Glomerular visceral epithelial cell (primary cell): ENCODE measurements around the gene OXSM.

Source experiments
- DNase-seq: peaks from one replicate; pipeline ENCODE4 v3.0.0-alpha.2; 2016; ENCODE audit errors: extremely low spot score

OXSM gene

DNA sequence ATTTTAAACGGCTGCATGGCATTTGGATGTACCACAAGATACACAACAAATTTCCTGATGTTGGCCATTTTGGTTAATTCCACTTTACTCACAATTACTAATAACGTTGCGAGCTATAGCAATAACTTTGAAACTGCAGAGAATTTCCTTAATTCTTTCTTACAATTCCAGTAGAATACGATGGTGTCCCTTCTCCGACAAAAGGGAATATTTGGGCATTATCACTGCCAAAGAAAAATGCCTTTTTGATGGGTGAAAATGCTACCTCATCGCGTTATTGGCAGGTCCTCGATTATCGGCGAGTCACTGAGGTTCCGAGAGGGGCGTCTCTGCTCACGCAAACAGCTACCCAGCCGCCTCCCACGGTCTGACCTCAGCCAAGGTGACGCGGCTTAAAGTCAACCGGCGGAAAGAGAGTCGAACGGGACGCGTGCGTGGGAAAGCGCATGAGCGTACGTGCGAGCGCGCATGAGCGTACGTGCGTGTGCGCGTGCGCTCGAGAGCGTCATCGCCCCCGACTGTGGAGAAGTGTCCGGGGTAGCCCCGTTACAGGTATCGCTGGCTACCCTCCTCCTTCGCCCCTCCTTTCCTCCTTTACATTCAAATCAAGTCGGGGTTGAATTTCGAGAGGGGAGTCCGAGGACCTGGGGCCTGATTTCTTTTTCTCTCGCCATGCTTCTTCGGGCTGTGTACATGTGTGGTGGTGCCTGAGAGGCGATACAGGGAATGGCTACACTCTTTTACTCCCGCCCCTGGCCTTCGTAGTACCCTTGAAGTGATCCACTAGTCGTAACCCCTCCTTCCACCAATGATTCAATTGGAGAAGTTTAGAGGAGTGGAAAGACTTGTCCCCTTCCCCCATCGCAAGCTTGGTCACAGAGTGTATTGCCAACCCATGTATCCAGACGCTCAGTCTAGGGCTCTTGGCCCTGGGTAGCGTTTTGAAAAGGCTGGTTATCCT is at the start of gene OXSM:
Gene OXSM (plus strand): TSS at position 495 of the 961 bp plus-strand sequence. CDS start 931 bp downstream, outside the sequence.
- peak; percentile 89 for DNase-seq

DNA sequence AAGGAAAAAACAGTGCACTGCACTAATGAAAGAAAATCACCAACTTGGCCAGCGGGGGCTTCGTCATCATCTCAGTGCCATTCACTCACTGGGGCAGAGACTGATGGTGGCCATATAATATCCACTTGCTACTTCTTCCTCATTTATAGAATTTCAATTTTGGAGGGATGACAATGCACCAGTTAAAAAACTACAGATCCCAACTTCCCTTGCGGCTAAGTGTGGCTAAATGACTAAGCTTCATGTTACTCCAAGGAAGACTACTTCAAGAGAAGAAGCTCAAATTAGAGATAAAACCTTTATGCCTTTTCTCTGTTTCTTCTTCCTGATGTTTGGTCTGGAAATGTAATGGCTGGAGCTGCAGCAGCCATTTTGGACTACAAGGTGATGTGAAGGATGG is 45.4 kb upstream of the OXSM start:
- DNase-seq: no peak

DNA sequence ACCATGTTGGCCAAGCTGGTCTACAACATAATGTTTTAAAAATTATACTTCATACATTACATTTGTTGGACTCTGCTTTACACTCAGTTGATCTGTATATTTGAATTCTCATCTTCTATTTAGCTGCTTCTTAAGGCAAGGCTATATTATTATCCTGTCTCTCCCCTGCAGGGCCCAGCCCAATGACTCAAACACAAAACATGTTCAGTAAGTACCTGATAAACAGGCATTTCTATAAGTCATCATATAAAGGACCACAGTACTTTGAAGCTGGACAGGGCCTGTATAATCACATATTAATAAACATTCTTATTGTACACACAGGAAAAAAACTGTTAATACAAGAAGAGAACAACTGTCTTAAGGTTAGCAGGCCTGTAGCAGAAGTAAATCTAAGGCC is 42.9 kb upstream of the OXSM start:
- DNase-seq: no peak

DNA sequence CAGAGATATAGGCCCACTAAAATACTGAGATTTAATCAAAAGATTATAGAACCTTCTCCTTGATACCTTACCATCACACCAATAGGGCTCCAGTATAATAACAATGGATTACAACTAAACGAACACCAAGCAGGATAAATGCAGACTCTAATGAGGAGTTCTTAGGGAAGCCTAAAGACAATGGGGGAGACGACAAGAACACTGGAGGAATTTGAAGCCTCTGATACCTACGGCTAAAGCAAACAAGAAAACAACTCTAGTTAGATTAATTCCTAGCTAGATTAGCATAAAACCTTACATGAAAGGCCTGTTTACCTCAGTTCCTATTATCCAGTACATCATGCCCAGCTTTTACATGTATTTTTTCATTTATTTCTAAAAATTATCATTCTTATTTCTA is 41.7 kb upstream of the OXSM start:
- no peak for DNase-seq

DNA sequence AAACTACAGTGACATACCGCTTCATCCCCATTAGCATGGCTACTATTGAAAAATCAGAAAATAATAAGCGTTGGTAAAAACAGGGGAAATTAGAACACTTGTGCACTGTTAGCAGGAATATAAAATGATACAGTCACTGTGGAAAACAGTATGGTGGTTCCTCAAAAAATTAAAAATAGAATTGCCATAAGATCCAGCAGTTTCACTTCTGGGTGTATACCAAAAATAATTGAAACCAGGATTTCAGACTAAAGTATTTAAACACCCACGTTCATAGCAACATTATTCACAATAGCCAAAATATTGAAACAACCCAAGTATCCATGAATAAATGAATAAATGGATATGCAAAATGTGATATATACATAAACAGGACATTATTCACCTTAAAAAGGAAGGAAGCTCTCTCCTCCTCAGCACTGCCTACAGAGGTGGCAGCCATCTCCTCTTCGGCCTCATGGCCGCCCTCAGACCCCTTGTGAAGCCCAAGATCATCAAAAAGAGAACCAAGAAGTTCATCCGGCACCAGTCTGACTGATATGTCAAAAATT is 40.8 kb upstream of the OXSM start:
- no peak for DNase-seq

DNA sequence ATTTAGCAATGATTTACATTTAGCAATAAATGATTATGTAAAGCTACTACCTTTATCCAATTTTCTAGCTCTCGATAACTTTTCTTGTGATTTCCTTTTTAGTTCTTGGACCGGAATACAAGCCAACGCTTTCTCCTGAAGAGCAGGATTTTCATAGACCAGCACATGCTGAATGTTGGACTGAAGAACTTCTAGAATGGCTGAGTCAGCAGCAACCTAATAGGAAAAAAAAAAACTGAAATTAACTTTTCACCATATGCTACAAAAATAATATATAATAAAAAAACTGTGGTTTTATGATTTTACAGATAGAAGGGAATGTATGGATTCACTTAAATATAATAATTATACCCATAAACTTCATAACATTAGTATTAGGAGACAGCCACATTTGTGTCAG is 38.8 kb upstream of the OXSM start:
- DNase-seq: no peak

DNA sequence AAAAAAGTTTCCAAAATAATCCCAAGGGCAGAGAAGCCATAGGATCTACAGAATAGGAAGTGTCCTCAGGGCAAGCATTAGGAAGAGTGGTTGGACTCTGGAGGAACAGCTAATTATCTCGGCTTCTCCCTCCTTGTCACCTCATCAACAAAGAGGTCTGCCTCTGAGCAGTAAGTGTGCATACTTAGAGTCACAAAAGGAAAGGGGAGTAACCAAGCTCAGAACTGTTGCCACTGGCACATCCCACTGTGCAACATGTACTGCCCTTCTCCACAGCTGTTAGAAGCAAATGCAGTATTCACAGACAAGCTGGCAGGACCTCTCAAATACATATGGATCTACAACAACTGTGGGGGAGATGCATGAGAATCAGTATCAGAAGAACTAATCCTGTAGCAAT is 38.2 kb upstream of the OXSM start:
- DNase-seq: no peak

DNA sequence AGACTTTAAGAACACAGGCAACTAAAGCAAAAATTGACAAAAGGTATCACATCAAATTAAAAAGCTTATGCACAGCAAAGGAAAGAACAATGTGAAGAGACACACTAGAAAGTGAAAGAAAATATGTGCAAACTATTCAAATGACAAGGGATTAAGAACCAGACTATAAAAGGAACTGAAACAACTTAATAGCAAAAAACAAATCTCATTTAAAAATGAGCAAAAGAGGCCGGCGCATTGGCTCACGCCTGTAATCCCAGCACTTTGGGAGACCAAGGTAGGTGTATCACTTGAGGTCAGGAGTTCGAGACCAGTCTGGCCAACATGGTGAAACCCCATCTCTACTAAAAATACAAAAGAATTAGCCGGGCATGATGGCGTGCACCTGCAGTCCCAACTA is 21.0 kb upstream of the OXSM start:
- DNase-seq: no peak

DNA sequence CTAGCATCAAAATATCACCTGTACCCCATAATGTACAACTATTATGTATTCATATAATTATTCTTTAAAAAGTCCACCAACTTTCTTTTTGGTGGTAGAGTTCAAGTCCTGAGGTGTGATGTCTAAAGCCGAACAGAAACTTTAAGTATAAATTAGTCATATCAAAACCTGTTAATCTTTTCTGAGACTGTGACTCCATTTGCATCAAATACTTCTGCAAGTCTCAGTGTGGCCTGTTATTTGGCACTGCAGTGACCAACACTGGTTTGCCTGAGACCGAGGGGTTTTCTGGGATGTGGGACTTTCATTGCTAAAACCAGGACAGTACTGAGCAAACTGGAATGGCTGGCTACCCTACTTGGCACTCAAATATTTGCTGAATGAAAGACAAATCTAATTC is 14.0 kb upstream of the OXSM start:
- DNase-seq: no peak

DNA sequence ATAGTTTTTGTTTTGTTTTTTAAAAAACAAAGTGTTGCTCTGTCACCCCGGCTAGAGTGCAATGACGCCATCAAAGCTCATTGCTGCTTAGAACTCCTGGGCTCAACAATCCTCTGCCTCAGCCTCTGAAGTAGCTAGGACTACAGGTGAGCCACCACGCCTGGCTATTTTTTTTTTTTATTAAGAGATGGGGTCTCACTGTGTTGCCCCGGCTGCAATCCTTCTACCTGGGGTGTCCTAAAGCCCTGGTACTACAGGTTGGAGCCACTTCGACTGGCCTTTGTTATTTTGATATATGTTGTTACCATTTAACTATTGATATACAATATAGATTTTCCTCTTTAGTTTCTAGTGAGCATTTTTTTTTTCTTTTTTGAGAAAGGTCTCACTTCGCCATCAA is 9.3 kb upstream of the OXSM start:
- DNase-seq: no peak

DNA sequence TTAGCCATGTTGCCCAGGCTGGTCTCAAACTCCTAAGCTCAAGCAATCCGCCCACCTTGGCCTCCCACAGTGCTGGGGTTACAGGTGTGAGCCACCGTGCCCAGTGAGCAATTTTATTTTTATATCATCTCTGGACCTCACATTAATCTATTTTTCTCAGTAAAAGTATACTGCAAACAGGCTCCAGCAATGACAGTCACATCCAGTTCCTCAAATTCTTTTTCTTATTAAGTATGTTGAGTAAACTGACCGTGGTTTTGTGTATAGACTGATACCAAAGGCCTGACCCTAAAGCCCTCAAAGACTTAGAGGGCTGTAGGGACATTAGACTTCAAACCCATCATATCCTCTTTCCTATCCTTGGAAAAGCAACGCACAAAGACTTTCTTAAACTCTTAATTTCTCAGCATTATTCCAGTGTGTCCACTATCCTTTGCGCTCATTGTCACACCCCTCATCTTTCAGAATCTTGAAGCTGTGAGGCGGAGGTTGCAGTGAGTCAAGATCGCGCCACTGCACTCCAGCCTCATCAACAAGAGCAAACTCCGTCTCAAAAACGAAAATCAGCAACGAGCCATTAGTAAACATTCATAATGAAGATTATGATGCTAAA is 8.6 kb upstream of the OXSM start:
- no peak for DNase-seq

DNA sequence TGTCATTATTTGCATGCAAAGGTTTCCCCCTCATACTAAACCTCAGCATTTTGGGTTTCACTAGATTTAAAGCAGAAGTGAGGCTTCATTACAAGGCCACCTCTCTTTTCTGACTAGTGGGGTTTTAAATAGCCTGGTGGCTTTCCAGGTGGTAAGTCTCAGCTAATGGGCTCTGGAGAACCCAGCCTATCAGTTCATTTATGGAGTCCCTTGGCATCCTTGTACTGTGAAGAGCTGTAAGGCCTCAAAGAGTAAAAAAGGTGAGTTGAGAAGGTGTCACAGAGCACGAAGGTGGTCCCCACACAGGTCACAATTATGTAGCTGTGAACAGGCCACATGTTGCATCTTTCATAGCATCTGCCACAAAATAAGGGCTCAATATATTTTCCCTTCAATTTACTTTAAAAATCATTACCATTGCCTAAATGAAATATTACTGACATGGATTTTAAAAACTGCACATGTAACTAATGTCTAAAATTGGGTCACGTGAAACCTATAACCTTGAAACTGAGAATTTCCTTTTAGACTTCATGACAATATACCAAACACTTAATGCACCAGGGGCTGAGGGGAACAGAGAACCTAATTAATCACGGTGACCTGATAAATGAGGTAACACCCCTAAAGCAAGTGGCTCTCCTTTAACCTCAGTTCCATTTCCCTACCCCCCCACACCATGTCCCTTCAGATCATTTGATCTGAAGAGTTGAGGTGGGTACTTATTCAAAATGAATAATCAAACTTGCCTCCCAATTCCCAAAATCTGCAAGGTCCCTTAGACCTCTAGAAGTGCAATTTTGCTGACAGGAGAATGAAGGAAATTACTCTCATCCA is 7.9 kb upstream of the OXSM start:
- DNase-seq: no peak

DNA sequence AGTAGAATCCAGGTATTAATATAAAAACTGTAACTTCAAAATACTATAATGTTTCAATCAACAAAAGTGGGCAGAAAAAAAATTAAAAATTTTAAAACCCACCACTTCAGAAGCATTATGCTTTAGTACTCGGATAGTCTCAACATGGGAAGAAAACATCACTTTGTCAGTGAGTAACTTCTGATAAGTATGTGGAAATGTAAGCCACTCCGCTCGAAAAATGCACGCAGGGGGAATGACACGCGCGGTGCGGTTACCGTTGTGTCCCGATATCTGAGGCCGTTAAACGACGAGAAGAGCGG is 7.3 kb upstream of the OXSM start:
- DNase-seq: no peak

DNA sequence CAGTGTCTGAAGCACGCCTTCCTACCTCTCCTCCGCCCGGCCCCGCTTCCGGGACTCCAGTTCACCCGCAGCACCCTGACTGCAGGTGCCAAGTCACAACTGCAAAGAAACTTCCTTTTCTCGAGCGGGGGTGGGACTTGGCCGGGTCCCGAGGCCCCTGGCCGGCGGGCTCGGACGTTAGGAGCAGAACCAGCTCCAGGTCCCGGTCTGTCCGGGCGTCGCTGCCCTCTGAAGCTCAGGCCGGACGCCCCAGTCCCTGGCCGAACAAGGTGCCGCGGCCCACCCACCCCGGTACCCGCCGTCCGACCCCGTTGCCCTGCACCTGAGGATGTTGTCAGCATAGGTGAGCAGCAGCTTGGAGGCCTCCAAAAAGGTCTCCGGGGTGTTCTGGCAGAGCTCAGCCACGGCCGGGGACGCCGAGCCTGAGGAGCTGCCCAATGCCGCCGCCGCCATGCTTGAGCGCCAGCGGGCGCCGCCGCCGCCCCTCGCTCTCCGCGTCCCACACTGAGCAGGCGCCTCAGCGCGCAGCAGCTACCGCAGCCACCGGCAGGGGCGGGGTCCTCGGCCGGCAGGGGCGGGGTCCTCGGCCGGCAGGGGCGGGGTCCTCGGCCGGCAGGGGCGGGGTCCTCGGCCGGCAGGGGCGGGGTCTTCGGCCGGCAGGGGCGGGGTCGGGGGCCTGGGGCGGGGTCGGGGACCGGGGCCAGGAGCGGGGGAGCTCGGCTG is 6.8 kb upstream of the OXSM start, which contains the start of gene NGLY1:
Gene NGLY1 (minus strand): TSS at position 506 of the 723 bp plus-strand sequence. CDS start 53 bp downstream, at position 453.
- DNase-seq: peak; percentile 83

DNA sequence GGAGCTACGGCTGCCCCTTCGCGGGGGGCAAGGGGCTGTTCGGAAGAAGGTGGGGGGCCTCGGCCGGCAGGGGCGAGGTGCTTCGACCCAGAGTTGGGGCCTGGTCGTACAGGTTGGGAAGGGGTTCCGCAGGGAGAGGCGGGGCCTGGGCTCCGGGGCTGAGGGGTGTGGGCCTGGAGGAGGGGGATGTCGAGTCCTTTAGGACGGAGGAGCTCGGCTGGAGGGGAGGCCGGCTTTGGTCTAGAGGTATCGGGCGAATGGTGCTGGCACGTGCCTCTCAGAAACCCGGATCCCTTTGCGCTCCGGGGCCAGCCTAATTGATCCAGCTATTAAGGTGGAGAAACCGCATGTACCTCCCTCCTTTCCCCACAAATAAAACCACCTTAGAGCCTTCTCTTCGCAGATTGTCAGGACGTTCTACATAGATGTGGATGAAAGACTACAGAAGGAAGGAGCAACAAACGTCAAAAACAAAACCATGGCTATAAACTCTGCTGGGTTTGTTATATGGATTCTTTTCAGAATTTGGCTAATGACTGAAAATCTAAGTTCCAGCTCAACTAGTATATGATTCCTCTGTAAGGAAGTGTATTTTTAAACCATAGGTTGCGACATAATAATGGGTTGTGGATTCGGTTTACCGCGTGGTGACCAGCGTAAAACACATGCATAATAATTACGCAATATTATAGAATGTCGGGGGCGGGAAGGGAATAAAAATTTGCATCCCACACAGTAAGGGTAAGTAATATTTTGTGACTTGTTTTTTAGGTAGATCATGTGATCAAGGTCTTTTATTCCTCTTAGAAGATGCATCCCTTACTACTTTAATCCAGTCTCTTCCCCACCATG is 6.0 kb upstream of the OXSM start:
- DNase-seq: peak; percentile 41

DNA sequence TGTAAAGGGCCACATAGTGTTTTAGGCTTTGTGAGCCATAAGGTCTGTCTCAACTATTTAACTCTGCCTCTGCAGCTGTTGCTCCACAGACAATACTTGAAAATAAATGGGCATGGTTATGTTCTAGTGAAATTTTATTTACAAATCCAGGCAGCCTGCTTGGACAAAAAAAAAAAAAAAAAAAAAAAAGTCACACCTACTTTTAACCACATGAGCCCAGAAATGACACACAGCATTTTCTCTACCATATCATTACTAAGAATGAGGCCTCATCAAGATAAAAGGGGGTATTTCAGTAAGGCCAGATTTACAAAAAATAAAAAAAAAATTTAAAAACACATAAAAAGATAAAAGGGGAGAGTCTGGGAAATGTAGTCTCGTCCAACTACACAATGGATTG is 4.9 kb upstream of the OXSM start:
- no peak for DNase-seq

DNA sequence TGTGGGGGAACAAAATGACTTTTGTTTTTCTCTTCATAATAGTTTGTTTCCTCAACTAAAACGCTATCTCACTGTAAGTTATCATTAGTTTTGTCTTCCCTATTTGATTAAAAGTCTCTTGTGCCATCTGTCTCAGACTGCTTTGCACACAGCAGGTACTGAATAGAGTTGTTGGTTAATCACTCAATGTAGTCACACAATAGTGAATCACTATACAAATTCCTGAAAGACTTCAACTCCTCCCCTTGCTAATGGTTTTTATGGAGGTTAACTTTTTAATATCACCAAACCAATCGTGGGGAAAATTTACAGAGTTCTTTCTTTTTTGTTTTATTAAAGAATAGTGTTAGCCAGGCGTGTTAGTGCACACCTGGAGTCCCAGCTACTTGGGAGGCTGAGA is 4.1 kb upstream of the OXSM start:
- DNase-seq: no peak

DNA sequence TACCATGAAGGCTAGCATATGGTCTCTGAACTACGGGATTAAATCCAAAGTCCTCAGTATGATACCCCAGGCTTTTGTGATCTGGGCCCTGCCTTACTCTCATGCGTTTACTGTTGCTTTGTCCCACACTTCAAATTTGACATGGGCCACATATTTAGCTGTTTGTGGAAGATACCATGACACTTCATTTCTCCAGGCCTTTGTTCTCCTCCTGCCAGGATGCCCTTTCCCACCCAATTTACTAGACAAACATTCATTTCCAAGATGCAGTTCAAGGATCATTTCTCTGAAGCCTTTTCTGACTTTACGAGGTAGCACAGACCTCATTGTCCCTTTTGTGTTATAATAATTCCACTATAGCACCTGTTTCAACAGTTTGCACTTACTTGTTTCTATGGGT is 2.2 kb upstream of the OXSM start:
- DNase-seq: no peak

DNA sequence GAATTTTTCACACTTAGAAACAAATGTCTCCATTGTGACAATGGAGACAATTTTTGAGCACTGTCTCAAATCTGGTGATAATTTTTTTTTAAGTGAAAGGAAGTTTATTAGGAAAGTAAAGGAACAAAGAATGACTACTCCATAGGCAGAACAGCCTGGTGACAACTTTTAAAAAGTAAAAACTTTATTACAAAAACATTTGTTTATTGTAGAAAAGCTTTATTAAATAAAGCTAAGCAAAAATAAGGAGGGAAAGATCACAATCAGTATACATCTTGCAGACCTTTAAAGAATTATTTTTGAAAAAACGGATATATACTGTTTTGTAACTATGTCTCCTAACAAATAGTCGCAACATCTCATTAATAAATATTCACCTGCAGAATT is 688 bp upstream of the OXSM start:
- no peak for DNase-seq

DNA sequence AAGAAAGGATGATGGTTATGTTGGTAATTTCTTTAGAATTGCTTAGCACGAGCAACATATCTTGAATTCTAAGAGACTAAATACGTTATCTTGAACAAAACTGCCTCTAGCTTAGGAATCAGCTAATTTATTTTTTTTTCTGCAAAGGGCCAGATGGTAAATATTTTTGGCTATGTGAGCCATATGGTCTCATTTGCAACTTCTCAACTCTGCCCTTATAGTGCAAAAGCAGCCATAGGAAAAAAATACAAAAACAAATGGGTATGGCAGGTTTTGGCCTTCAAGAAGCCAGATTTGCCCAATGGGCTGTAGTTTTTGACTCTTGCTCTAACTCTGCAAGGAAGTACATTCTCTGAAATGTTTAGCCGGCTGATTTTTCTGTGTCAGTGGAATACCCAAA is 11.9 kb downstream of the OXSM start:
- DNase-seq: no peak

DNA sequence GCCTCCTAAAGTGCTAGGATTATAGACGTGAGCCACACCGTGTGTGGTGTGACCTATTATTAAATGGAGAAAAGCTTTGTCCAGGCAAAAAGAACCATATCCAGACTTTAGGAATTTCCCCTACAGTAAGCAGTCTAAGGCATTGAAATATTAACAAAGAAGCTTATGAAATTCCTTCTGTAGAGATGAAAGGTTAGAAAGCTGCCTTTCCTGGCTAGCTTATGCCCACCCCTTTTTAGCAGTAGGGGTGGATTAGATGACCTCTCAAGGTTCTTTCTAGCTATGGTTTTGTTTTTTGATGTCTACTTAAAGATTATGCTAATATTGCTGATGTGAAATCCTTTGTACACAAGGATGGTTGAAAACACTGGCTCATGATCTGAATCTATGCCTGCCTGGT is 13.9 kb downstream of the OXSM start:
- DNase-seq: no peak
